Diencephalon (tissue), 1 donor: ENCODE measurements around the gene CBX8. TPM values are rescaled to one million over a fixed set of nuclear protein-coding genes. Genes with fewer than 3 reads are reported as not detected.

ENCODE experiments used
- total RNA-seq: library from RNA; depleted of rRNA; stranded (reverse); fragments of >200 nt; gene quantifications from one replicate; pipeline ENCODE4 v1.2.3, GENCODE V29; 2014

Gene CBX8
- 9.9 TPM for total RNA-seq

DNA sequence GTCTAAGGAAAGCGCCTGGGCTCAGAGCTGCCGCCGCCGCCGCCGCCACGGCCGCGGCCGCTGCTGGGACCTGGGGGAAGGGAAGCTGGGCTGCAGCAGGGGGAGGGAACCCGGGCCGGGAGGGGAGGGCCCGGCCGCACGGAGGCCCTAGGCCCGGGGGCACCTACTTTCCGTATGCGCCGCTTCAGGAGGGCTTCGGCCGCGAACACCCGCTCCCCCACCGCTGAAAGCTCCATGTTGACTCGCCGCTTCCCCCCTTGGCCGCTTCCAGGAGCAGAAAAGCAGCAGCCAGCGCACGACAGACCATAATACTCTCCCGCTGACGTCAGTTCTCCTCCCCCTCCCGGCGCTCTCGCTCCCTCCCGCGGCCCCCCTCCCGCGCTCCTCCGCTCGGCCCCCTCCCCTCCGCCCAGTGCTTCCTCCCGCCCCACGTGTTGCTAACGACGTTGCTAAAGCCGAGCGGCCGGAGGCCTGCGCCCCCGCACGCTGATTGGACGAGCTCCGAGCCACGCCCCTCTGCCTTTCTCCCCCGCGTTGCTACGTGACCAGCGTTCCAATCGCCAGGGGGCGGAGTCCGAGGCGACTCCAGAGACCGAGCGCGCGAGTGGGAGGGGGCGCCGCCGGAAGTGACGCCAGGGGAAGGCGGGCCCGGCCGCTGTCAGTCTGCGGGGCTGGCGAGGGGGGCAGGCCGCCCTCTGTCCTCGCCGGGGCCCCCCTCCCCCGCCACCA lies at the start of gene CBX8:
Gene CBX8, minus strand, starts transcription at position 315 of the 729 bp plus-strand sequence. Its CDS starts 79 bp downstream, at position 236.

DNA sequence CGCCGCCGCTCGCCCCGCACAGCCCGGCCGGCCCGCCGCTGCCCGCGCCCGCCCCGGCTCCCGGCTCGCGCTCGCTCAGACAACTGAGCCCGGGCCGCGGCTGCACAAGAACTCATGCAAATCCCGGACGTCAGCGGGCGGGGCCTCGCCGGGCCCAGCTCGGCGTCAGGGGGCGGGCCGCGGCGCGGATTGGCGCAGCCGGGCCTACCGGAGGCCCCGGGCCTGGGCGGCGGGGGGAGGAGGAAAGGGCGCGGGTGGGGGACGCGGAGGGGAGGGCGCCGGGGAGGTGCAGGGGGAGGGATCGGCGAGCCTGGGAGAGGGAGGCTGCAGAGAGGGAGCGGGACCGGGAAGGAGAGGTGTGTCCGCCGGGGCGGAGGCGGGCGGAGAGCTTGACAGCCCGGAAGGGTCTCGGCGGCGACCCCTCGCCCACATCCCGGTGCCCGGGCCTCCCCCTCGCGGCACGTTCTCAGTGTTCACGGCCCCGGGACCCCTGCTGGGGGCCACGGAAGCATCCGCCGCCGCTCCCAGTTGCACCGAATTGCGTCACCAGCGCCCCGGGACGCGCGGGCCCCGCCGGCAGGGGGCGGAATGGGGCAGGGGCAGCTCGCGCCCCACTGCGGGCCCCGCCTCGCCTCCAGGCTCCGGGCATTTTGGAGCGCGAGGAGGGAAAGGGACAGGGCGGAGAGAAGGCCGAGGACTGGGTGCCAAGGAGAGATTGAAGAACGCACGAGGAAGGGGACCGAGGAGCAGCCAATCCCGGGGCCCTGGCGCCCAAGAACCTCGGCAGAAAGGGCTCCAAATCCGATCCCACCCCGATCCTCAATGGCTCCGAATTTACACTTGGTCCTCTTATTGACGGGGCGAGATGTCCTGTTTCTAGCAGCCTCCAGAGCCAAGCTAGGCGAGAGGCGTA lies 42.7 kb upstream of the CBX8 start, which contains the start of gene CBX4:
Gene CBX4, minus strand, starts transcription at position 85 of the 913 bp plus-strand sequence. CDS start 189 bp downstream, outside the sequence.

DNA sequence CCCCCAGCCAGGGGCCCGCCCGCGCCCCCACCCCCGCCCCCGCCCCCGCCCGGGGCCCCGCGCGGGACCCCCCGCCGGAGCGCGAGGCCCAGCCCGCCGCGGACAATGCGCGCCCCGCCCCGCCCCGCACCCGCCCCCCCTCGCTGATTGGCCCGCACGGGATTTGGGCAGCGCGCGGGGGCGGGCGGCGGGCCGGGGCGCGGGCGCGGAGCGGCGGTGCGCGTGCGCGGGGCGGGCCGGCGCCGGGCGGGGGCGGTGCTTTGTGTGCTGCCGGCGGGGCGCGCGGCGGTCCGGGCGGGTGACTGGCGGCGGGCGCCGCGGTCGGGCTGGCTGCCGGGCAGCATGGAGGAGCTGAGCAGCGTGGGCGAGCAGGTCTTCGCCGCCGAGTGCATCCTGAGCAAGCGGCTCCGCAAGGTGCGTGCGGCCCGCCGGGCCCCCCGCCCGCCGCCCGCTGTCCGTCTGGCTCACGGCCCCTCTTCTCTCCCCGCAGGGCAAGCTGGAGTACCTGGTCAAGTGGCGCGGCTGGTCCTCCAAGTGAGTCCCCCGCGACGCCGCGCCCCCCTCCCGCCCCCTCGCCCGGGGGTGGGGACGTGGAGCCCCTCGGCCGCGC lies 18.9 kb downstream of the CBX8 start, which contains the start of gene CBX2:
Gene CBX2, plus strand, starts transcription at position 255 of the 610 bp plus-strand sequence. Its CDS starts 88 bp downstream, at position 343.

Other genes starting within 250 kb of the CBX8 start
- gene RBFOX3, start 186.0 kb downstream of the CBX8 start, total RNA-seq: 6.7 TPM
- gene ENPP7, start 66.1 kb downstream of the CBX8 start, total RNA-seq: not detected
- gene CBX2, start 18.9 kb downstream of the CBX8 start, total RNA-seq: 9.9 TPM
- gene CBX4, start 42.4 kb upstream of the CBX8 start, total RNA-seq: 24.7 TPM
- gene TBC1D16, start 238.8 kb upstream of the CBX8 start, total RNA-seq: 35.5 TPM
- 14.3 TPM for gene CCDC40, start 239.6 kb upstream of the CBX8 start, total RNA-seq